WI38 (cell line): ENCODE data around the gene DDX31.

ENCODE experiments used
- H3K4me3 ChIP-seq: 2 replicates; pipeline ENCODE4 v1.5.1; 2011; ENCODE audit warnings: low read depth, mild to moderate bottlenecking, control low read depth, low read length
- CTCF ChIP-seq: IDR thresholded peaks from 2 replicates; pipeline ENCODE4 v1.5.1; 2012; ENCODE audit warnings: low read depth, mild to moderate bottlenecking, control low read depth, low read length

The DDX31 gene

DNA sequence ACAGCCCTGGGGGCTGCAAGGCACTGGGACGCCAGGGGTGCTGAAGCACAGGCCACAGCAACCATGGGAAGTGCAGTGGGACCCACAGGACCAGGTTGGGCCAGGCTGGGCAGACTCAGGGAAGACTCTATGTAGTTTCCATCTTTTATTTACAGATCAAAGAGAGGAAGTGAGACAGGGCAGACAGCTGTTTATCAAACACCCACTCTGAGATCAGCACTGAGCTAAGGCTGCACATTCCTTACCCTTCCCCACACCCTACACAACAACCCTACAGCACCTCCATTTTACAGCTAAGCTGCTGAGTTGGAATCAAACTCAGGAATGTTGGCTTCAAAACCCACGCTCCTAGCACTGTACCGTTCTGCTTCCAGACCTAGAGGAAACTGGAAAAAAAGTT is 67.6 kb downstream of the DDX31 start:
- no peak overlapping the region for H3K4me3 ChIP-seq
- TF ChIP-seq CTCF: no peak

DNA sequence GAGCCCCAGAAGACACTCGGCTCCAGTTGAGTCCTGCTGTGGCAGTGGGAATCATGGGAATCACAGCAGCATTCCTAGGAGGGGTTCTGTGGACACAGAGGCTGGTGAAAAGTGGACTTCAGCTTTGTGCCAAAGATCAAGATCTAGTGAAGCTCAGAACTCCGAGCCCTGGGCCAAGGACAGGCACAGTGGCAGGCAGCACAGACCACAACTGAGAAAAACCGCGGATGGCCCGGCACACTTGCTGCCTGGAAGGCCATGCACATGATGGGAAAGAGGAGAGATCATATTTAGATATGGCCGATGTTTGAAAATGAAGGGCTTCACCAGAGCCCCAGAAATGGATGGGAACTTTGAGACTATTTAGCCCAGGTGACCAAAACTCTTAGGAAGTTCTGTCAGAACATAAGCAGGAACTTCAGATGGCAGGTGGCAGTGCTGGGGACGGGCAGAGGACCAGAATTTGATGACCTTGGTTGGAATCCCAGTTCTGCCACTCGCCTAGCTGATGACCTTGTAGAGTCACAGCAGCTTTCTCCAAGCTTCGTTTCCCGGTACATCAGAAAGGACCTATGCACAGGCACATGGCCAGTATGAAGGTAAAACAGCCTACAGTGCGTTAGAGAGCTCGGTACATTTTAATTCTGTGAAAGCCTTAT is 69.3 kb downstream of the DDX31 start:
- no peak overlapping the region for H3K4me3 ChIP-seq
- TF ChIP-seq CTCF: no peak

- no peak overlapping the region for H3K4me3 ChIP-seq
- TF ChIP-seq CTCF: no peak
Measured at GRCh38 chr9:132597073-132597775, 72.6 kb downstream of the DDX31 start.

DNA sequence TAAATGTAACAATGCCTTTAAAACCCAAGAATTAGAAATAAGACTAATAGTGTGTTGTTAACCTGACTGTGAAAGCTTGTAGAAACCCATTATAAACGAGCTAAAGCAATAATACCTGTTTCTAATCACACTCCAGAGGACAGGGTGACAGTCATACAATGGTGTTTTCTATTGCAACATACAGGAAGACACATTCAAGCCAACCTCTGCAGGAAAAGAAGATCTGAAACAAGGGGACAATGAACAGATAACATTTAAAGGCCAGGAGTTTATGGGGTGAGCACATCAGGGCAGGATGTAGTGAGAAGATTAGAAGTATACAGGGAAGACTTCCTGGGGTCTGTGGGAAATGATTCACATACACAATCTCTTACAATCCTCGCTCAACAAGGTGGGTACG is 73.6 kb downstream of the DDX31 start:
- H3K4me3 ChIP-seq: no peak overlapping the region
- TF ChIP-seq CTCF: no peak

GRCh38 chr9:132595319-132595718 is 74.5 kb downstream of the DDX31 start:
- no peak overlapping the region for H3K4me3 ChIP-seq
- TF ChIP-seq CTCF: no peak

- no peak overlapping the region for H3K4me3 ChIP-seq
- no peak for TF ChIP-seq CTCF
Measured at GRCh38 chr9:132594412-132594811, 75.4 kb downstream of the DDX31 start.

- H3K4me3 ChIP-seq: no peak overlapping the region
- TF ChIP-seq CTCF: no peak
Measured at GRCh38 chr9:132592451-132592850, 77.3 kb downstream of the DDX31 start.
